MM.1S (cell line): ENCODE measurements around the gene CTRB1.

Source experiments
- CTCF ChIP-seq: fragments of 300-600 bp; sonication (generic); IDR thresholded peaks from 2 replicates; pipeline ENCODE4 v1.5.1; 2016; ENCODE audit warnings: antibody characterized with exemption, low read length, mixed read lengths
- EZH2 ChIP-seq: fragments of 300-600 bp; sonication (generic); optimal IDR thresholded peaks from 2 replicates; pipeline ENCODE3; 2017; ENCODE audit warnings: low read depth, mild to moderate bottlenecking, antibody characterized with exemption, low read length, mixed read lengths

DNA sequence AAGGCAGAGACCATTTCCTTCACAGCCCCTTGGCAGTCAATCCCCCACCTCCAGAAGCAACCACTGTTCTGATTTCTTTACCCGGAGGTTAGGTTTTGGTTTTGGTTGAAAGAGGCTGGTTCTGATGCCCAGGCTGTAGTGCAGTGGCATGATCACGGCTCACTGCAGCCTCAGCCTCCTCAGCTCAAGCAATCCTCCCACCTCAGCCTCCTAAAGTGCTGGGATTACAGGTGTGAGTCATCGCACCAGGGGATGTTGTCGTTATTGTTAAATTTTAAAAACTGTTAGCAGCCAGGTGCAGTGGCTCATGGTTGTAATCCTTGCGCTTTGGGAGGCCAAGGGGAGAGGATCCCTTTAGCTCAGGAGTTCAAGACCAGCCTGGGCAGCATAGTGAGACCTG, 8.8 kb upstream of the CTRB1 start:
- TF ChIP-seq EZH2 (no peak), CTCF (no peak)
